GM10266 (cell line): ENCODE measurements around the gene ATP8A2.

ENCODE experiments used
- DNase-seq: peaks from one replicate; pipeline ENCODE4 v3.0.0; 2012; ENCODE audit errors: extremely low spot score
- CTCF ChIP-seq: IDR thresholded peaks from 2 replicates; pipeline ENCODE4 v1.5.1; 2012; ENCODE audit warnings: mild to moderate bottlenecking, low read depth; ENCODE audit not compliant: control insufficient read depth, insufficient read depth; ENCODE audit errors: missing control alignments

The ATP8A2 gene

GRCh38 chr13:25649001-25649633, 277.3 kb downstream of the ATP8A2 start:
- DNase-seq = no peak
- TF ChIP-seq CTCF = no peak

DNA sequence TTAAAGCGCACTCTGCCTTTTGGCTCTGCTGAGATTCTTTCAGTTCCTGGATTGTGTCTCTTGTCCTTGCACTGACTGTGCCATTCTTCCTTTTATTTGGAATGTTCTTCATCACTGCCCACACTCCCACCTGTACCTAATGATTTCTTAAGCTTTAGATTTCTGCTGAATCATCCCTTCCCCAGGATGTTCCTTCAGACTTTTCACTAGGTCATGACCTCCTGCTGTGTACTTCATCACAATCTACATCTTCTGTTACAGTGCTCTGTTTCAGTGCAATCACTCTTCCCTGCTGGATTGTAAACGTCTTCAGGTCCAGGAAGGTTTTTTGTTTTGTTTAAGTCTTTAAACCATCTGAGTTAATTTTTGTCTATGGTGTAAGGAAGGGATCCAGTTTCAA, 281.0 kb downstream of the ATP8A2 start:
- no peak for TF ChIP-seq CTCF

DNA sequence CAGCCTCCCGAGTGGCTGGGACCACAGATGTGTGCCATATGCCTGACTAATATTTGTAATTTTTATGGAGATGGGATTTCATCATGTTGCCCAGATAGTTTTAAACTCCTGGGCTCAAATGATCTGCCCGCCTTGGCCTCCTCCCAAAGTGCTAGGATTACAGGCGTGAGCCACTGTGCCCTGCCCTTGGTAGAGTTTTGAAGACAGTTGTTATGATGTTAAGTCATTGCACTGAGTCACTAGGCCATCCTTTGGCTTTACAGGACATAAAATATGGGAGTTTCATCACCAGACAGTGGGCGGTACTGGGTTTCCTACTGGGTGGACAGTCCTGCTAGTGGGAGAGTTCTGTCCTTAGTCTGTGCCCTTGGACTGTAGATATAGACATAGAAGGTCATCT, 282.5 kb downstream of the ATP8A2 start:
- no peak for DNase-seq
- TF ChIP-seq CTCF = no peak

More for the DNA sequence above, 281.0 kb downstream of the ATP8A2 start:
- DNase-seq = no peak

DNA sequence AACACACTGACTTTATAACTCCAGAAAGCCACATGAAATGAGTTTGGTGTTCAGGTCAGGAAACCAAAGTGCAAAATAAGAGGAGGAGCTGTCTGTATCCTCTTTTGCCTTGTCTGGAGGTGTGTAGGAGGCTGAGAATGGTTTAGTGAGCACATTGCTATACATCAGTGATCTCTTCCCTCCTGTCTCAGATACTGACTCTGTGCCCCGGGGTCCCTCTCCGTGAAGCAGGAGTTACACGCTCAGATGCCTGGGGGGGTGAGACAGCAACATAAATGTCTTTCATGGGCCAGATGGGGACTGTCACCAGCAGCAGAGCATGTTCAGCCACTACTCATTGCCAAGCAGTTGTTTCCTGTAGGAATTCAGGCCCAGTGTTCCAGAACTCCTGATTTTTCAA, 285.4 kb downstream of the ATP8A2 start:
- no peak for DNase-seq
- TF ChIP-seq CTCF = no peak

DNA sequence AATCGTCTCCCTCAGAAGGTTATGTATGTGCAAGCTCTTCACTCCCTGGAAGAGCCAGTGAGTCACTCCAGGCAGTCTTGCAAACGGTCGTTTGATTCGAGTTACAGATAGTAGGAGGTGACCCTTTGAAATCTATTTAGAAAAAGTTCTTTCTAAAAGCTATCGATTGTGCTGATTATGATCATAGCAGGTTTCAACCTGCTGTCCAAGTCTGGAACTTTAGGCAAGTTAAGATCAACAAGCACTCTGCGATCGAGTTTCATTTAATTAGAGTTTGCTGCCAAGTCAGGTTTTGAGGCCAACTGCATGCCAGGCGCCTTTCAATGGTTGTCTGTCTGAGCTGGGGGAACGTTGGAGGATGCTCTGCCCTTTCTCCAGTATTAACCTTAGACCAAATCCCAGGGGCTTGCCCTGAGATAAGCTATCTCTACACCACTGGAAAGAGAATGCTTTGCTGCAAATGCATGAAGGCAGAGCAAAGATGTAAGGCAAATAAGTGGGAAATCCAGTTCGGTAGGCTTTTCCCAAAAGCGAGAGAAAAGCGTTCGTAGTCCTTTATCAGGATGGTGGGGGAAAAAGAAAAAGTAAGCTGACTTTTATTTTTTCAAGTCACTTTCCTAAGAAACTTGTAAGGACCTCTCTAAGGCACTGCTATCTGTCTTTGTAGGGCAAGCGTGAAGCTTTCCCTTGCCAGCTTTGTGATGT, 287.5 kb downstream of the ATP8A2 start:
- no peak for TF ChIP-seq CTCF
- no peak for DNase-seq

DNA sequence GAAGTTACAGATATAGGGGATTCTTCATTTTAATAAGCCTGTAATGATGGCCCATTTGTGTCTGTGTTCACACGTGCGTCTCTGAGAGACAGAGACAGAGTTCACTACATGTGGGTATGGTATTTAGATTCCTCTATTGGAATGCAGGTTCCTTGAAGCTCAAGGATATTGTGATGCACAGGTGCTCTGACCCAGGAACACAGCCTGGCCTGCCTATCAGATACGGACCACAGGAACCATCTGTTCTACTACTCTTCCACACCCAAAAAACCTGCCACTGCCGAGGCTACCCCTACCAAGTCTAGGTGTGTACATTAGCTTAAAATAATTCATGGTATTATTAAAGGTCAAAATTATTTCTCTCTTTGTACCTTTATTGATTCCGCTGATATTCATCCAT, 289.2 kb downstream of the ATP8A2 start:
- no peak for DNase-seq
- TF ChIP-seq CTCF = no peak

GRCh38 chr13:25662516-25662915, 290.7 kb downstream of the ATP8A2 start:
- no peak for DNase-seq
- TF ChIP-seq CTCF = no peak
